ENCODE results near the gene RNF31. TPM values are rescaled to one million over a fixed set of nuclear protein-coding genes. Genes with fewer than 3 reads are reported as not detected.
"Not testable (repeated sequence)": the region's sequence is repeated elsewhere in the genome, so short reads cannot be mapped to it uniquely, and the experiment has no call there.

The RNF31 gene
- total RNA-seq, 1 donor from 2014 or later: 23.2 TPM

- no peak for FAIRE-seq
- peak; percentile 86 to 96 for DNase-seq (ENCODE audit: low spot score in 2 of 2)
Measured at GRCh38 chr14:24195186-24196070, 48.1 kb downstream of the RNF31 start, which contains the start of gene TM9SF1. TSS of gene TM9SF1 (minus strand) at chr14:24195441. CDS start at chr14:24195019, 422 bp downstream.

GRCh38 chr14:24196071-24197055 is 49.1 kb downstream of the RNF31 start:
- DNase-seq (ENCODE audit: low spot score in 2 of 2) (peak in 1 of 2 donors; percentile 35), FAIRE-seq (no peak)

- DNase-seq (ENCODE audit: low spot score in 2 of 2): no peak
- no peak for FAIRE-seq
Measured at GRCh38 chr14:24197056-24197450, 49.8 kb downstream of the RNF31 start.

- DNase-seq (ENCODE audit: low spot score in 2 of 2): no peak
- FAIRE-seq: no peak
Measured at GRCh38 chr14:24198814-24199524, 51.7 kb downstream of the RNF31 start.

GRCh38 chr14:24202538-24202937 is 55.2 kb downstream of the RNF31 start:
- not testable (repeated sequence) for FAIRE-seq; DNase-seq (ENCODE audit: low spot score in 2 of 2)

- FAIRE-seq; DNase-seq (ENCODE audit: low spot score in 2 of 2): not testable (repeated sequence)
Measured at GRCh38 chr14:24203249-24203886, 56.1 kb downstream of the RNF31 start.

GRCh38 chr14:24204163-24205146 is 57.2 kb downstream of the RNF31 start:
- FAIRE-seq: no peak
- no peak for DNase-seq (ENCODE audit: low spot score in 2 of 2)

GRCh38 chr14:24206260-24207103 is 59.2 kb downstream of the RNF31 start:
- FAIRE-seq (no peak), DNase-seq (ENCODE audit: low spot score in 2 of 2) (no peak)

- FAIRE-seq: no peak
- no peak for DNase-seq (ENCODE audit: low spot score in 2 of 2)
Measured at GRCh38 chr14:24207104-24207551, 59.8 kb downstream of the RNF31 start.

GRCh38 chr14:24207625-24208024 is 60.3 kb downstream of the RNF31 start:
- no peak for DNase-seq (ENCODE audit: low spot score in 2 of 2)
- FAIRE-seq: no peak

Small RNA genes lying within 50 kb of the gene (small RNA-seq; reads per million reads assigned to genes)
- gene AL136295.4: not detected
- not detected for gene CHMP4A
- gene IPO4: not detected
- not detected for gene IRF9
- gene RNA5SP383: 0.08 reads per million

Other genes with a start within 250 kb of the RNF31 start
- gene DHRS4, start 193.7 kb upstream of the RNF31 start, total RNA-seq: 7.3 TPM
- gene DHRS4L2, start 158.6 kb upstream of the RNF31 start, total RNA-seq: 3.3 TPM
- 18.8 TPM for gene CARMIL3, start 95.5 kb upstream of the RNF31 start, total RNA-seq
- 35.5 TPM for gene CPNE6, start 75.9 kb upstream of the RNF31 start, total RNA-seq
- 1.6 TPM for gene PCK2, start 53.2 kb upstream of the RNF31 start, total RNA-seq
- 56.7 TPM for gene DCAF11, start 32.7 kb upstream of the RNF31 start, total RNA-seq
- 1.2 TPM for gene NRL, start 32.5 kb upstream of the RNF31 start, total RNA-seq
- 0.41 TPM for gene FITM1, start 16.8 kb upstream of the RNF31 start, total RNA-seq
- 20.4 TPM for gene PSME1, start 11.3 kb upstream of the RNF31 start, total RNA-seq
- 8.6 TPM for gene EMC9, start 5.9 kb upstream of the RNF31 start, total RNA-seq
- gene PSME2, start 888 bp upstream of the RNF31 start, total RNA-seq: 25.7 TPM
- gene IRF9, start 13.8 kb downstream of the RNF31 start, total RNA-seq: 12.2 TPM
- gene REC8, start 24.6 kb downstream of the RNF31 start, total RNA-seq: 15.1 TPM
- 12.6 TPM for gene IPO4, start 41.3 kb downstream of the RNF31 start, total RNA-seq
- 9.8 TPM for gene TM9SF1, start 47.9 kb downstream of the RNF31 start, total RNA-seq
- gene TSSK4, start 58.2 kb downstream of the RNF31 start, total RNA-seq: not detected
- gene CHMP4A, start 66.0 kb downstream of the RNF31 start, total RNA-seq: 40.4 TPM
- gene MDP1, start 68.6 kb downstream of the RNF31 start, total RNA-seq: 18.8 TPM
- gene NEDD8, start 84.9 kb downstream of the RNF31 start, total RNA-seq: 62.8 TPM
- gene GMPR2, start 85.4 kb downstream of the RNF31 start, total RNA-seq: 51.8 TPM
- gene TINF2, start 95.1 kb downstream of the RNF31 start, total RNA-seq: 42.4 TPM
- 0.82 TPM for gene TGM1, start 115.7 kb downstream of the RNF31 start, total RNA-seq
- gene RABGGTA, start 124.1 kb downstream of the RNF31 start, total RNA-seq: 25.7 TPM
- 8.2 TPM for gene DHRS1, start 152.3 kb downstream of the RNF31 start, total RNA-seq
- 22.8 TPM for gene NOP9, start 152.4 kb downstream of the RNF31 start, total RNA-seq
- gene CIDEB, start 160.5 kb downstream of the RNF31 start, total RNA-seq: 2.0 TPM
- 1.6 TPM for gene LTB4R2, start 162.6 kb downstream of the RNF31 start, total RNA-seq
- gene LTB4R, start 164.0 kb downstream of the RNF31 start, total RNA-seq: 1.2 TPM
- 0.82 TPM for gene ADCY4, start 187.6 kb downstream of the RNF31 start, total RNA-seq
- gene RIPK3, start 192.5 kb downstream of the RNF31 start, total RNA-seq: under 0.01 TPM
- 2.9 TPM for gene NFATC4, start 220.7 kb downstream of the RNF31 start, total RNA-seq